HCT116 (cell line): ENCODE results near the gene CDKL5.

Experiments used
- CTCF ChIP-seq, 3 experiments: fragments of 200-600 bp in 1 of 3; sonication (generic) in 1 of 3; IDR thresholded peaks in 2 of 3; conservative IDR thresholded peaks in 1 of 3; 2 replicates each; pipeline ENCODE4 v1.5.1; 2012 to 2017; ENCODE audit warnings: low read depth in 2 of 3, low read length in 2 of 3, antibody characterized with exemption in 1 of 3, borderline replicate concordance in 1 of 3, control low read depth in 1 of 3, mild to moderate bottlenecking in 1 of 3, mixed read lengths in 1 of 3, mixed run types in 1 of 3, moderate library complexity in 1 of 3; ENCODE audit not compliant: insufficient read depth in 1 of 3
- EZH2 ChIP-seq: fragments of 200-600 bp; sonication (generic); IDR thresholded peaks from 2 replicates; pipeline ENCODE4 v1.6.1; 2017; ENCODE audit warnings: antibody characterized with exemption, mixed run types
- EZH2phosphoT487 ChIP-seq: fragments of 200-600 bp; IDR thresholded peaks from 2 replicates; pipeline ENCODE4 v1.6.1; 2018; ENCODE audit warnings: antibody characterized with exemption, borderline replicate concordance
- MAX ChIP-seq: IDR thresholded peaks from 2 replicates; pipeline ENCODE4 v1.6.1; 2012
- POLR2A ChIP-seq: IDR thresholded peaks from 2 replicates; pipeline ENCODE4 v1.7.0; 2011; ENCODE audit warnings: borderline replicate concordance; ENCODE audit not compliant: insufficient read depth, insufficient read length; ENCODE audit errors: extremely low read depth
- POLR2AphosphoS5 ChIP-seq: IDR thresholded peaks from 2 replicates; pipeline ENCODE4 v1.6.1; 2011; ENCODE audit warnings: mild to moderate bottlenecking, low read depth, low read length, moderate library complexity
- RAD21 ChIP-seq: IDR thresholded peaks from 2 replicates; pipeline ENCODE4 v1.6.1; 2012; ENCODE audit warnings: low read depth, mild to moderate bottlenecking
- YY1 ChIP-seq: IDR thresholded peaks from 2 replicates; pipeline ENCODE4 v1.6.1; 2011; ENCODE audit warnings: low read length, low read depth, moderate library complexity, mild to moderate bottlenecking; ENCODE audit not compliant: insufficient replicate concordance; ENCODE audit errors: extremely low read depth
- ZNF274 ChIP-seq: fragments of 200-500 bp; sonication (Bioruptor generic); IDR thresholded peaks from 2 replicates; pipeline ENCODE4 v1.6.1; 2014; ENCODE audit warnings: mild to moderate bottlenecking, low read depth, low read length, inconsistent platforms

GRCh38 chrX:18542905-18543304, 117.5 kb downstream of the CDKL5 start:
- TF ChIP-seq EZH2phosphoT487 (no peak), CTCF (IDR thresholded peaks at IDR 0.05 in 2 of 3, conservative IDR thresholded peaks at IDR 0.05 in 1 of 3; ENCODE audit: borderline replicate concordance in 1 of 3, insufficient read depth in 1 of 3, low read depth in 2 of 3, low read length in 2 of 3) (no peak), POLR2AphosphoS5 (no peak), POLR2A (no peak), EZH2 (no peak), ZNF274 (no peak), MAX (no peak), YY1 (no peak), RAD21 (no peak)
